Left ventricle myocardium inferior (tissue), 1 donor: ENCODE results near the gene RASAL2. TPM values are rescaled to one million over a fixed set of nuclear protein-coding genes. Genes with fewer than 3 reads are reported as not detected.
"Not testable (repeated sequence)": the region's sequence is repeated elsewhere in the genome, so short reads cannot be mapped to it uniquely, and the experiment has no call there.

Experiments used
- DNase-seq: peaks from one replicate; pipeline ENCODE4 v3.0.0-alpha.2; 2020
- H3K27ac ChIP-seq: fragments of 200-600 bp; replicated peaks from 2 replicates; pipeline ENCODE4 v1.8.0; 2021
- H3K27me3 ChIP-seq: fragments of 200-600 bp; 2 replicates; pipeline ENCODE4 v1.8.0; 2021; ENCODE audit warnings: low read depth
- H3K36me3 ChIP-seq: fragments of 200-600 bp; 2 replicates; pipeline ENCODE4 v1.8.0; 2021
- H3K4me1 ChIP-seq: fragments of 200-600 bp; 2 replicates; pipeline ENCODE4 v1.8.0; 2021
- H3K4me3 ChIP-seq: fragments of 200-600 bp; 2 replicates; pipeline ENCODE4 v1.8.0; 2021; ENCODE audit warnings: mild to moderate bottlenecking, moderate library complexity
- H3K9me3 ChIP-seq: fragments of 200-600 bp; replicated peaks from 2 replicates; pipeline ENCODE4 v1.8.0; 2021
- CTCF ChIP-seq: fragments of 200-600 bp; IDR thresholded peaks from 2 replicates; pipeline ENCODE4 v1.8.0; 2021; ENCODE audit warnings: antibody characterized with exemption, mild to moderate bottlenecking, borderline replicate concordance
- intact Hi-C: fragments of 100-400 bp; cut with micrococcal nuclease; formaldehyde crosslinking; loops from one replicate; pipeline ENCODE4 v1.11.0; 2022
- total RNA-seq: library from RNA; stranded (reverse); fragmentation: NEBNext Ultra II Directional; extraction: Animal tissue kit (Norgen Biotek cat#: 25700); gene quantifications from one replicate; pipeline ENCODE4 v1.2.1, GENCODE V29; 2021
- donor health status: DM: no; HTN: yes; CAD: no; lungs with severe emphysema.

The RASAL2 gene
- total RNA-seq, 1 donor from 2014 or later: 28.3 TPM

GRCh38 chr1:178196631-178197030 is 102.7 kb downstream of the RASAL2 start:
- no peak for TF ChIP-seq CTCF
- intact Hi-C loops: loop anchor here (10.0 kb wide), 1 partner anchor 142 kb away; no protein-coding TSS in a partner anchor

GRCh38 chr1:178202095-178202494 is 108.2 kb downstream of the RASAL2 start:
- peaks cover 18% of the 10 kb centered on the region for H3K9me3 ChIP-seq
- DNase-seq, H3K4me3 ChIP-seq, H3K27me3 ChIP-seq, H3K4me1 ChIP-seq, H3K36me3 ChIP-seq, H3K27ac ChIP-seq, intact Hi-C loops: not testable (repeated sequence)

More at GRCh38 chr1:178196631-178197030, 102.7 kb downstream of the RASAL2 start:
- Histone ChIP-seq H3K27me3 (no peaks in the 10 kb centered on the region), H3K9me3 (peaks cover 8% of the 10 kb centered on the region), H3K36me3 (no peaks in the 10 kb centered on the region), H3K27ac (no peak overlapping the region), H3K4me3 (no peak overlapping the region), H3K4me1 (peaks cover 22% of the 10 kb centered on the region)
- no peak for DNase-seq

GRCh38 chr1:178202546-178202945 is 108.6 kb downstream of the RASAL2 start:
- H3K27ac ChIP-seq, H3K27me3 ChIP-seq, intact Hi-C loops, DNase-seq, H3K36me3 ChIP-seq, H3K4me1 ChIP-seq, H3K4me3 ChIP-seq: not testable (repeated sequence)
- peaks cover 23% of the 10 kb centered on the region for H3K9me3 ChIP-seq

- peaks cover 49% of the 10 kb centered on the region for H3K9me3 ChIP-seq
- DNase-seq, H3K27me3 ChIP-seq, H3K4me1 ChIP-seq, H3K27ac ChIP-seq, H3K4me3 ChIP-seq, intact Hi-C loops: not testable (repeated sequence)
- H3K36me3 ChIP-seq: peaks cover 22% of the 10 kb centered on the region
Measured at GRCh38 chr1:178208269-178208856, 114.5 kb downstream of the RASAL2 start.

- intact Hi-C loops: no loop called here
- H3K27me3 ChIP-seq: no peaks in the 10 kb centered on the region
- peaks cover 49% of the 10 kb centered on the region for H3K9me3 ChIP-seq
- H3K4me3 ChIP-seq: no peak overlapping the region
- no peak overlapping the region for H3K27ac ChIP-seq
- no peak for TF ChIP-seq CTCF
- H3K36me3 ChIP-seq: peaks cover 22% of the 10 kb centered on the region
- no peak for DNase-seq
- no peaks in the 10 kb centered on the region for H3K4me1 ChIP-seq
Measured at GRCh38 chr1:178209935-178210334, 116.0 kb downstream of the RASAL2 start.

GRCh38 chr1:178218550-178218949 is 124.6 kb downstream of the RASAL2 start:
- TF ChIP-seq CTCF: no peak
- peaks cover 7% of the 10 kb centered on the region for H3K4me1 ChIP-seq
- intact Hi-C loops: no loop called here
- no peak for DNase-seq
- no peak overlapping the region for H3K4me3 ChIP-seq
- H3K27ac ChIP-seq: no peak overlapping the region
- H3K36me3 ChIP-seq: peaks cover 4% of the 10 kb centered on the region
- H3K9me3 ChIP-seq: no peaks in the 10 kb centered on the region
- no peaks in the 10 kb centered on the region for H3K27me3 ChIP-seq

GRCh38 chr1:178220094-178220493 is 126.2 kb downstream of the RASAL2 start:
- Histone ChIP-seq H3K4me1 (peaks cover 23% of the 10 kb centered on the region), H3K27me3 (no peaks in the 10 kb centered on the region), H3K36me3 (peaks cover 4% of the 10 kb centered on the region), H3K4me3 (no peak overlapping the region), H3K9me3 (no peaks in the 10 kb centered on the region), H3K27ac (no peak overlapping the region)
- intact Hi-C loops: no loop called here
- no peak for DNase-seq
- no peak for TF ChIP-seq CTCF
